HG03135 (cell line): ENCODE results near the gene PIM3.
"Not testable (repeated sequence)": the region's sequence is repeated elsewhere in the genome, so short reads cannot be mapped to it uniquely, and the experiment has no call there.

Experiments used
- ATAC-seq: cut with Tn5 transposase; IDR thresholded peaks from one replicate; pipeline ENCODE4 v1.9.1; 2021; ENCODE audit warnings: mild to moderate bottlenecking, moderate library complexity; ENCODE audit not compliant: unreplicated experiment

PIM3 gene

GRCh38 chr22:49942565-49943404, 17.8 kb upstream of the PIM3 start:
- ATAC-seq: no peak

GRCh38 chr22:49943405-49943765, 17.2 kb upstream of the PIM3 start:
- ATAC-seq: no peak

- no peak for ATAC-seq
Measured at GRCh38 chr22:49943771-49944398, 16.7 kb upstream of the PIM3 start.

- no peak for ATAC-seq
Measured at GRCh38 chr22:49944399-49944891, 16.1 kb upstream of the PIM3 start.

GRCh38 chr22:49945042-49945794, 15.4 kb upstream of the PIM3 start:
- ATAC-seq: not testable (repeated sequence)

DNA sequence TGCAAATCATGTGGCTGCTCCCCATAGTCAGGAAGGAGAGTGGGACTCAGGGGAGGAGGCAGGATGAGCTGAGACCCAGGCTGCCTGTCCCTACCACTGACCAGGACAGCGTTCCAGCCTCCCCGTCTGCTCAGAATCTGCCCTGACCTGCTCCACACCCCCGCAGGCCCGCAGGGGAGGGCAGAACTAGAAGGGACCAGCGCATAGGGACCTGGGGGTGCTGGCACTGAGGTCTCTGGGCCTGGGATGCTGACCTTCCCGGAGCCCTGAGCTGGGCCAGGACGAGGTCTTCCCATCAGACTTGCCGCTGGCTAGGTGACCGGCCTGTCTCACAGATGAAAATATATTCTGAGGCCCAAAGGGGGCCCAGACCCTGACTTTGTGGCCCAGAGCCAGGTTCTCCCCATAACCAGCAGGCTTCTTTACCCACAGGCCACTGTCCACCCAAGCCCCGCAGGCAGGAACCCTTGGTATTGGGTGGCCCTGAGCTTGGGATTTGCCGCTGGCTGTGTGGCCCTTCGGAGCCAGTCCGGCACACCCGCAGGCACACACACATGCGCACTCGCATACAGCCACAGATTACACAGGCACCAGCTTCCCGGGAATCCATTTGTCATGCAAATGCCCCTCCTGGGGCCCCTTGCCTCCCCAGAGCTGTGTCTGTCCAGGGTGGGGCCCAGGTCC, 13.8 kb upstream of the PIM3 start:
- no peak for ATAC-seq

DNA sequence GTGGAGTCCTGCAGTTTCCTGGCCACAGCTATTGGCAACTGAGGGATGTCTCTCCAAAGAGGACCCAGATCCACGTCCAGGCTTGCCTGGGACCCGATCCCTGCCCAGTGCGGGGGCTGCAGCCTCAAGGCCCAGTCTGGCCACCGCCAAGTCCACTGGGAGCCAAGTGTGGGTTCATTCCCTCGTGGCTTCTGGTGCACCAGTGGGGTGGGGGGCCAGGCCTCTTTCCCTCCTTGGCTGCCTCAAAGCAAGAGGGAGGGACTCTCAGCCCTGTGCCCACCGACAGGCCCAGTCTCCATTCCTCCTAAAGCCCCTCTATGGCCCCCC, 13.3 kb upstream of the PIM3 start:
- no peak for ATAC-seq

GRCh38 chr22:49948116-49948957, 12.2 kb upstream of the PIM3 start:
- ATAC-seq: no peak

DNA sequence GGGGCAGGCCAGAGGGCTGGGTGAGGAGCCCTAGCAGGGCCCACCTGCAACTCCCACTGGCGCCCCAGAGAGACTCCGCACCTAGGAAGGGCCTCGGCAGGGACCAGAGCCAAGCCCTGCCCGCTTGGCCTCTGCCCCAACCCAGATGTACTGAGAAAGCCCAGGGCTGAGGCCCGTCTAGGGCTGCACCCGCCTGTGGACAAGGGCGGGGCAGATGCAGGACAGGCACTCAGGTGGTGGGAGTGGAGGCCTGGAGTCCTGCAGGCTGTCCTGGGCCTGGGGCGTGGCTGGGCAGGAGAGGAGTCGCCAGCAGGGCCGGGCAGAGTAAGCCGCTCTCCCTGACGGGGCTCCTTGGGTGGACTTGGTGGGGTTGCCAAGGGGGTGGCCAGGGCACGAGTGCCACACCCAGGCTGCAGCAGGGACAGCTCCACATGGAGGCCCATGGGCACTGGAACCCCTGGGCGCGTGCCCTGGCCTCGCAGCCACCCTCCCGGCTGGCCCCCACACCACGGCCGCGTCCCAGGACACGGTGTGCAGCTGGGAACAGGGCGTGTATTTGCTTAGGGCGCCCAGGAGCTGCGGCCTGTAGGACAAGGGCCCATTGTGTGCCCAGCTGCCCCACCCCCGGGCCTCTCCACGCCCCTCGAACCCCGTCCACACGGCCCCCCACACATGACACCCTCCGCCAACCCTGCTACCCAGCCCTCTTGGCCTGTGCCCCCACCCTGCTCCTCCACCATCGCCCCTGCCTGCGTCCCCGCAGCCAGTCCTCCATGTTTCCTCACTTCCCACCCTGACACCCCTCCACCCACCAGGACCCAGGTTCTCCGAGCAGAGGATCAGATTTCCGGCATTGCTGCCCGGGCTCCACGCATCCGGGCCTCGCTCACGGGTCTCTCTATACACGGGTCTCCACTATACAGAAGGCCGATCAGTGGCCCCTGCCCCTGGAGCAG, 11.3 kb upstream of the PIM3 start:
- no peak for ATAC-seq

GRCh38 chr22:49949914-49950292, 10.7 kb upstream of the PIM3 start:
- ATAC-seq: no peak

GRCh38 chr22:49950396-49950994, 10.1 kb upstream of the PIM3 start:
- no peak for ATAC-seq

DNA sequence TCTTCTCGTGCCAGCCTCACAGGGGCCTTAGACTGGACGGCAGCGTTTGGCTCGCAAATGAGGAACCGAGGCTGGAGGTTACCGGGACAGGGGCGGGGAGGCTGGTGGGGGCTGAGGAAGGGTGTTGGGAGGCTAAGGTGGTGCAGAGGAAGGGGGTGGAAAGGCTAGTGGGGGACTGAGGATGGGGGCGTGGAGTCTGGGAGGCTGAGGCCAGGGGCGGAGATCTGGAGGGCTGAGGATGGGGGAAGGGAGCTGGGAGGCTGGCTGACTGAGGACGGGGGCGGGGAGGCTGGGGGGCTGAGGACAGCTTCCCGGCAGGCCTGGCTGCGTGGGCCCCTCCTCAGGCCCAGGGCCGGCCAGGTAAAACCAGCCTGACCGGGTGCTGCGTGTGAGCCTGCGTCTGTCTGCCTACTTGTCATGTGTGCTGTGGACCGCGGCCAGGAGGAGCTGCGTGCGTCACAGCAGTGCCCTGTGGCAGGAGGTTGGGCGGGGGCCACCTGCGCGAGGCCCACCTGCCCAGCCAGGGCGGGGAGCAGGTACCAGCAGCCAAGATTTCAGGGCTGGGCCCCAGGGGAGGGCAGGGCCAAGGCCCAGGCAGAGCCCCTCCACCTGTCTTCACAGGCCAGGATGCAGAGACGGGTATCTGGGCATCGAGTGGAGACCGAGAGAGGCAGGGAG, 9.4 kb upstream of the PIM3 start:
- no peak for ATAC-seq

DNA sequence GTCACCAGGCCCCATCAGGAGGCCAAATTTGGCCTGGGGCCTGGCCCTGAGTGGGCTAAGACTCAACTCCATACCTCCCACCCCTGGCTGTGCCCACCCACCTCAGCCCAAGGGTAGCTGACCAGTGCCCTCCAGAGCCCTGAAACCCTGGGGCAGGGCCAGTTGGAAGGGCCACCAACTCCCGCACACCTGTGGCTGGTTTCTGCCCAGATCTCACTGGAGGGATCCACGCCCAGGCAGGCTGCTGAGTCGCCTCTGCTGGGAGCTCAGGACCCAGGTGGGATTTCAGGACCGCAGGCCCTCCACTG, 8.9 kb upstream of the PIM3 start:
- ATAC-seq: no peak

GRCh38 chr22:49951986-49952896, 8.3 kb upstream of the PIM3 start:
- no peak for ATAC-seq

DNA sequence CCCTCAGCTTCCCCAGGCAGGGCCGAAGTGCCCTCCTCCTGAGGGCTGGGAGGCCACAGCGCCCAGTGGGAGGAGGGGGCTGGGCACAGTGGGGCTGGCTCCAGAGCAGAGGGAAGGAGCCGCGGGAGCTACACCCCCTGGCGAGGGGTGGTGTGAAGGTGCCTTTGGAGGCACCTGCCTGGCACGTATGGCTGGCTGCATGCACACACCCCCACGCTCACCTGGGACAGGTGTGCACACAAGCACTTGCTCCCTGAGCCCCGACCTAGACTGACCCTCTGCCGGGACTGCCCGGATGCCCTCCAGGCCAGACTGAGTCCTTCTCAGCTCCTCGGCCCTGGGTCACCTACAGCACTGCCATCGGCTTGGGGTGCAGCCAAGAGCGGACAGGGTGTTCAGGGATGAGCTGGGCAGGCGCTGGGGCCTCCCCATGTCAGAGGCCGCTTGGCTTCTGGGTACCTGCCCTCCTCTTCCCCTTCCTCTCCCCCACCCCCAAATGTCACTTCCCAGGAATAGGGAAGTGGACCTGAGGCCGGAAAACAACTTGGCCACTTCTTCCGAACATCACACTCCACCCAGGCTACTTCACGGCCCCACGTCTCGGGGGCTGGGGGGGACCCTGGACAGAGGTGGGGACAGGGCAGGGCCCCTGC, 7.4 kb upstream of the PIM3 start:
- no peak for ATAC-seq

DNA sequence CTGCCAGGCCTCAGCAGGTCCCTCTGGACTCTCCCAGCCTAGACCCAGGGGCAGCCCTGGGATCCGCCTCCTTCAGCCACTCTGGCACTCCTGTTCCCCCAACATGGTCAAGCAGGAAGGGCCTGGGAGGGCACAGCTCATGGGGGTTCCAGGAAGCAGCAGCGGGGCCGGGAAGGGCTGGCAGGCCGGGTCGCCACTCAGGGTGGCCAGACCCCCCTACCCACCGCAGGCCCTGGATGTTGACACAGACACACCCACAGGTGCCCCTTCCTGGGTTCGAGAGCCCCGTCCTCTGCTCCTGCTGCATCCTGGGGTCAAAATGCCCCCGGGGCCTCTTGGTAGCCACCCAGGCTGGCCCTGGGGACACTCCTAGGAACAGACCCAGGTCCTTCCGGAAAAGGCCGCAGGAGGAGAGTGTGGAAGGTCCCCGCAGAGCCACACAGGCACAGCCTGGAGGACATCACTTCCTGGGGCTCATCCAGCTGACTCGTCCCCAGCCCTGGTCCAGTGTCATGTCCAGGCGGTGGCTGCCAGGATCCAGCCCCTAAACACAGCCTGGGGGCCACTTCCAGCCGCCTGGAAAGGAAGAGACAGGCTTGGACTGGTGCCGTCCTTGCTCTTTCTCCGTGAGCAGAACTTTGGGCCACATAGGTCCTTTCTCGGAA, 6.8 kb upstream of the PIM3 start:
- ATAC-seq: no peak
